Neural progenitor cell (in vitro differentiated cells): ENCODE data around the gene ANKRD33.

Source experiments
- CTCF ChIP-seq: fragments of 200-600 bp; sonication (generic); IDR thresholded peaks from 2 replicates; pipeline ENCODE4 v1.5.1; 2017; ENCODE audit warnings: antibody characterized with exemption, mild to moderate bottlenecking
- EZH2 ChIP-seq: fragments of 200-600 bp; sonication (generic); IDR thresholded peaks from 2 replicates; pipeline ENCODE4 v1.6.1; 2017; ENCODE audit warnings: antibody characterized with exemption, mild to moderate bottlenecking, moderate library complexity
- EZH2phosphoT487 ChIP-seq: fragments of 200-600 bp; sonication (generic); IDR thresholded peaks from 2 replicates; pipeline ENCODE4 v1.6.1; 2017; ENCODE audit warnings: antibody characterized with exemption

- no peak for TF ChIP-seq CTCF
- TF ChIP-seq EZH2, result no peak
- TF ChIP-seq EZH2phosphoT487, result no peak
Observed at GRCh38 chr12:51895378-51896135, 7.7 kb downstream of the ANKRD33 start.
